AG10803 (cell line): ENCODE results near the gene MYL2.

ENCODE experiments used
- DNase-seq: peaks from one replicate; pipeline ENCODE4 v3.0.0; 2010; ENCODE audit warnings: low read depth
- H3K4me3 ChIP-seq: 2 replicates; pipeline ENCODE4 v1.5.1; 2011; ENCODE audit warnings: mild to moderate bottlenecking, low read length, control low read depth
- TF ChIP-seq, protein P1 (sequence below): conservative IDR thresholded peaks from 2 replicates; pipeline ENCODE4 v1.5.1; 2011; ENCODE audit warnings: mild to moderate bottlenecking, low read length, control low read depth, inconsistent platforms

Gene MYL2

DNA sequence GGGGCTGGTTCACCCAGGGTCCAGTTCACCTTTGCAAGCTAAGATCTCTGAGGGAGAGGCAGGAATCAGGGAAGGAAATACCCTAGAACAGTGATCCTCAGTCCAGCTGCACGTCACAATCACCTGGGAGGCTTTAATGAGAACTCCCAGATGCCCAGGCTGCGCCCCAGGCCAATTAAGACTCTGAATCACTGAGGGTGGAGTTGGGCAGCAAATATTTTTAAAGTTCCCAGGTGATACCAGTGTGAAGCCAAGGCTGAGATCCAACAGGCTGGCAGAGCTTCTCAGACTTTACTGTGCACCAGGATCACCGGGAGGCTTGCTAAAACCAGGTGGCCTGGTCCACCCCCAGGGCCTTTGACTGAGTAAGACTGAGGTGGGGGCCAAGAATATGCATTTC lies 23.8 kb downstream of the MYL2 start:
- TF ChIP-seq, protein P1, sequence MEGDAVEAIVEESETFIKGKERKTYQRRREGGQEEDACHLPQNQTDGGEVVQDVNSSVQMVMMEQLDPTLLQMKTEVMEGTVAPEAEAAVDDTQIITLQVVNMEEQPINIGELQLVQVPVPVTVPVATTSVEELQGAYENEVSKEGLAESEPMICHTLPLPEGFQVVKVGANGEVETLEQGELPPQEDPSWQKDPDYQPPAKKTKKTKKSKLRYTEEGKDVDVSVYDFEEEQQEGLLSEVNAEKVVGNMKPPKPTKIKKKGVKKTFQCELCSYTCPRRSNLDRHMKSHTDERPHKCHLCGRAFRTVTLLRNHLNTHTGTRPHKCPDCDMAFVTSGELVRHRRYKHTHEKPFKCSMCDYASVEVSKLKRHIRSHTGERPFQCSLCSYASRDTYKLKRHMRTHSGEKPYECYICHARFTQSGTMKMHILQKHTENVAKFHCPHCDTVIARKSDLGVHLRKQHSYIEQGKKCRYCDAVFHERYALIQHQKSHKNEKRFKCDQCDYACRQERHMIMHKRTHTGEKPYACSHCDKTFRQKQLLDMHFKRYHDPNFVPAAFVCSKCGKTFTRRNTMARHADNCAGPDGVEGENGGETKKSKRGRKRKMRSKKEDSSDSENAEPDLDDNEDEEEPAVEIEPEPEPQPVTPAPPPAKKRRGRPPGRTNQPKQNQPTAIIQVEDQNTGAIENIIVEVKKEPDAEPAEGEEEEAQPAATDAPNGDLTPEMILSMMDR = no peak
- H3K4me3 ChIP-seq = no peak overlapping the region

DNA sequence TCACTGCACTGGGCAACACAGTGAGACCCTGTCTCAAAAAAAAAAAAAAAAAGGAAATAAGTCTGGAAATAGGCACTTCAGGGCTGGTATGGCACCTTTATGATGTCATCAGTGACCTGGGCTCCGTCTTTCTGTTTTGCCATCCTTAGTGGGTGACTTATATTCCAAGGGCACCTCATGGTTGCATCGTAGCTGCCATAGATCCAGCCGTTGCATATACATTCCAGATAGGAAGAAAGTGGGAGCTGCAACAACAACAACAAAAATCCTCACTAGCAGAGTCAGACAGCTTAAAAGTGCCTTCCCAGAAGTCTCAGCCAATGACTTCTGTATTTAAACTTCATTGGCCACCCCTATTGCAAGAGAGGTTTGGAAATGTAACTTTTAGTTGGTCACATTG lies 26.4 kb downstream of the MYL2 start:
- TF ChIP-seq, protein P1 = no peak
- DNase-seq = no peak

More for the DNA sequence above, 23.8 kb downstream of the MYL2 start:
- no peak for DNase-seq

DNA sequence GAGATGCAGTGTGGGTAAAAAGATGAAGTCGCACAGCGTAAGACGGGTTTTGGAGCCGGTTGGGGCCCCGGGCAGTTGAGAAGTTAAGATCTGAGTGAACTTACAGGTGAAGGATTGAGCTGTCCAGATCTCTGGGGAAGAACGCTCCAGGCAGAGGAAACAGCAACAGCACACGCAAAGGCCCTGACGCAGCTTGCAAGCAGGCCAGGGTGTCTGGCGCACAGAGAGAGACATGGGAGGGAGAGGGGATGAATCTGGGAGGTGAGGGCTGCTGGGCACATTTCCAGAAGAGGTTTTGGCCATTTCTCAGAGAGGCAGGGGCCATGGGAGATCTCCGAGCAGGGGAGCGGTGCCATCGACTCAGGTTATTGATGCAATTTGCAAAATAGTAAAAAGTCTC lies 31.0 kb downstream of the MYL2 start:
- no peak overlapping the region for H3K4me3 ChIP-seq
- no peak for DNase-seq
- TF ChIP-seq, protein P1 = no peak

More for the DNA sequence above, 26.4 kb downstream of the MYL2 start:
- no peak overlapping the region for H3K4me3 ChIP-seq

DNA sequence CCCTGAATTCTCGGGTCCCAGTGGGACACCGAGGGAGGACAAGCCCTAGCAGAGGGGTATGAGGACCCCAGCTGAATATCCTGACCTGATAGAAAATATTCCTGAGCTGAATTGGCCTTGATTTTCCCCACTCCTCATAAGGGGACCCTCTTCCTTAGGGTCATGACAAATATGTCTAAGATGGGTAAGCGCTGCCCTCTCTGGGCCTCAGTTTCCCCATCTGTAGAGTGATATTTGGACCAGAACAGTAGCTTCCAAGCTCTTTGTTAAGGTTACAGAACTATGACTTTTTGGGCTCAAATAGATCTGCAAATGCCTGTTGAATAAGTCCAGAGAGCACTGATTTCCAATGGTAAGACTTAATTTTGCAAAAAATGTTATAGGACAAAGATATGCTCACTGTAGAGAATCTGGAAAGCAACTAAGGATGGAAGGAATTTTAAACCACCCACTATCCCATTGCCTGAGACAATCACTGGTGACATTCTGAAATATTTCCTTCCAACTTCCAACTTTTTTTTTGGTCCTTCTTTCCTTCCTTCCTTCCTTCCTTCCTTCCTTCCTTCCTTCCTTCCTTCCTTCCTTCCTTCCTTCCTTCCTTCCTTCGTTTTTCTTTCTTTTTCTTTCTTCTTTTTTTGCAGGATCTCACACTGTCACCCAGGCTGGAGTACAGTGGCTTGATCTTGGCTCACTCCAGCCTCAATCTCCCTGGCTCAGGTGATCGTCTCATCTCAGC lies 32.0 kb downstream of the MYL2 start:
- no peak overlapping the region; the same call in 1 of the 2 replicates for H3K4me3 ChIP-seq
- TF ChIP-seq, protein P1 = no peak
- no peak for DNase-seq

DNA sequence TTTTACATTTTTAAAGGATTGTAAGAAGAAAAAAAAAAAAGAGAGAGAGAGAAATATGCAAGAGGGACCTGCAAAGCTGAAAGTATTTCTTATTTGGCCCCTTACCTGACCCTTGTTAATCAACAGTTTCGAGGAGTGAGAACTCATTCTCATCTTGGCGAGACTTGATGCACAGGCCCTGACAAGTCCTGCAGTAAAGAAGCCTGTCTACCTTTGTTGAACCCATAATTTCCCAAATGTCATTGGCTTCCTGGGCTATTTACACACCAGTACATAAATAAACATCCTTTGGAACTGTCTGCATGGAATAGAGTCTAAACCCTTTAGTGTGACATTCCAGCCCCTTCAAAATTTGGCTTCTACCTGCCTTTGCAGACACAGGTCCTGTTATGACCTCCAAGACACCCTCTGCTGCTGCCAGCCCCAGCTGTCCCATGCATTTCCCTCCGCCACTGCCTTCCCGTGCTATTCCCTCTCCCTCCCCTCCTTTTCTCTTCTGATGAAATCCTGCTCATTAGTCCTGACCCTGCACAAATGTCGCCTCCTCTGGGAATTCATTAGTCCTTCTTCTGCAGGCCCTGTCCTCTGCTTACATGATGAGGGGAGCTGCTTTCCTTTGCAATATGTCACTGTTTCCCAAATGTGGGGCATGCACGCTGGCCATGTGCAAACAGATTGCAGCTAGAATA lies 35.1 kb downstream of the MYL2 start:
- no peak for DNase-seq
- H3K4me3 ChIP-seq = no peak overlapping the region
- TF ChIP-seq, protein P1 = no peak

DNA sequence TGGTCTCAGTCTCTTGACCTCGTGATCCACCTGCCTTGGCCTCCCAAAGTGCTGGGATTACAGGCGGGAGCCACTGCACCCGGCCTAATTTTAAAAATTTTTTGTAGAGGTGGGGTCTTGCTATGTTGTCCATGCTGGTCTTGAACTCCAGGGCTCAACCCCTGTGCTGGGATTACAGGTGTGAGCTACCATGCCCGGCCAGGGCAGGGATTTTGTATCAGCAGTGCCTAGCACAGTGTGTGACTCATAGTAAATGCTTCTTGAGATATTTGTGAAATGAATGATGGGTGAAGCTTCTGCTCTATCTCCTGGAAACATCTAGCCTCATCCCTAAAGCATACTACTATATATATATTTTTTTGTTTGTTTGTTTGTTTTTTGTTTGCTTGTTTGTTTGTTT lies 37.1 kb downstream of the MYL2 start:
- TF ChIP-seq, protein P1 = no peak

DNA sequence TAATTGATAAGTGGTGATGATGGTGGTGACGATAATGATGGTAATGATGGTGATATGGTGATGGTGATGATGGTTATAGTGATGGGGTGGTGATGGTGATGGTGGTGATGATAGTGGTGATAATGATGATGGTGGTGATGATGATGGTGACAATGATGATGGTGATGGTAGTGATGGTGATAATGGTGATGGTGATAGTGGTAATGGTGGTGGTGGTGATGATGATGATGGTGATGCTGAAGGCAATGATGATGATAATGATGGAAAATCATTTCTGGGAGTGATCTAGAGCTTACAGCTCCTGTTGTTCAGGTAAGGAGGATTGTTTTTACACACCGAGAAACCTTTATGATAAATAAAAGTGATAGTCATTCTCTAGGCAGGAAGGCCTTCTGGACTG lies 39.7 kb downstream of the MYL2 start:
- H3K4me3 ChIP-seq = no peak overlapping the region
- TF ChIP-seq, protein P1 = no peak
- DNase-seq = no peak

More for the DNA sequence above, 37.1 kb downstream of the MYL2 start:
- H3K4me3 ChIP-seq = no peak overlapping the region
- no peak for DNase-seq
